Activated T-cell treated with anti-CD3 and anti-CD28 coated beads, Interleukin-2, amount 50 U/mL, for 72 hours (primary cell): ENCODE measurements around the gene DOK6. TPM values are rescaled to one million over a fixed set of nuclear protein-coding genes. Genes with fewer than 3 reads are reported as not detected.
"Not testable (repeated sequence)": the region's sequence is repeated elsewhere in the genome, so short reads cannot be mapped to it uniquely, and the experiment has no call there.

ENCODE experiments used
- ATAC-seq, 2 donors: fragments of 150-1000 bp; cut with Tn5 transposase; replicated peaks in 1 of 2; 2 replicates each; pipeline ENCODE4 v1.10.0; 2021; ENCODE audit warnings: moderate library complexity in 2 of 2, mild to moderate bottlenecking in 1 of 2
- DNase-seq, 2 donors: peaks; one replicate each; pipeline ENCODE4 v3.0.0; 2021 to 2022; ENCODE audit warnings: mixed read lengths in 1 of 2
- H3K27ac Mint-ChIP-seq: one replicate; pipeline ENCODE4 v1.8.0; 2022; ENCODE audit warnings: mild to moderate bottlenecking, moderate library complexity, mixed read lengths
- H3K27me3 Mint-ChIP-seq: one replicate; pipeline ENCODE4 v1.8.0; 2022; ENCODE audit warnings: low read depth, mixed read lengths
- H3K36me3 Mint-ChIP-seq, 2 donors: one replicate each; pipeline ENCODE4 v1.8.0; 2022; ENCODE audit warnings: mixed read lengths in 2 of 2, mild to moderate bottlenecking in 1 of 2; ENCODE audit not compliant: insufficient read depth in 2 of 2
- H3K4me1 Mint-ChIP-seq: one replicate; pipeline ENCODE4 v1.8.0; 2022; ENCODE audit warnings: low read depth, mixed read lengths
- H3K4me3 Mint-ChIP-seq, 2 donors: one replicate each; pipeline ENCODE4 v1.8.0; 2022; ENCODE audit warnings: mild to moderate bottlenecking in 2 of 2, mixed read lengths in 2 of 2, moderate library complexity in 2 of 2
- H3K9me3 Mint-ChIP-seq, 2 donors: one replicate each; pipeline ENCODE4 v1.8.0; 2022; ENCODE audit warnings: mixed read lengths in 2 of 2
- total RNA-seq, 2 donors: library from RNA; stranded (reverse); gene quantifications; one replicate each; pipeline ENCODE4 v1.2.3, GENCODE V29; 2022

Gene DOK6
- total RNA-seq, 2 donors from 2014 or later, result not detected

- Mint-ChIP-seq H3K4me3 (no peak overlapping the region), H3K27me3 (peaks cover 18% of the 10 kb centered on the region), H3K4me1 (no peaks in the 10 kb centered on the region), H3K9me3 (no peaks in the 10 kb centered on the region), H3K36me3 (no peaks in the 10 kb centered on the region), H3K27ac (no peak overlapping the region)
- ATAC-seq (no peak), DNase-seq (no peak)
These were observed 255.1 kb downstream of the DOK6 start for GRCh38 chr18:69655816-69656215.

GRCh38 chr18:69658103-69658502 is 257.4 kb downstream of the DOK6 start:
- Mint-ChIP-seq H3K27me3 (peaks cover 16% of the 10 kb centered on the region), H3K4me3 (no peak overlapping the region), H3K27ac (no peak overlapping the region), H3K36me3 (no peaks in the 10 kb centered on the region), H3K4me1 (no peaks in the 10 kb centered on the region), H3K9me3 (no peaks in the 10 kb centered on the region)
- ATAC-seq, result no peak
- no peak for DNase-seq

- DNase-seq (no peak), ATAC-seq (no peak)
- Mint-ChIP-seq H3K4me1 (no peaks in the 10 kb centered on the region), H3K4me3 (no peak overlapping the region), H3K9me3 (no peaks in the 10 kb centered on the region), H3K27me3 (peaks cover 10% of the 10 kb centered on the region), H3K27ac (peak overlapping the region; percentile 31), H3K36me3 (no peaks in the 10 kb centered on the region)
These were observed 258.0 kb downstream of the DOK6 start for GRCh38 chr18:69658685-69659084.

- Mint-ChIP-seq H3K27me3 (peaks cover 5% of the 10 kb centered on the region), H3K4me1 (no peaks in the 10 kb centered on the region), H3K27ac (no peak overlapping the region), H3K4me3 (no peak overlapping the region), H3K36me3 (no peaks in the 10 kb centered on the region), H3K9me3 (no peaks in the 10 kb centered on the region)
- ATAC-seq (no peak), DNase-seq (no peak)
These were observed 258.5 kb downstream of the DOK6 start for GRCh38 chr18:69659142-69659651.

- H3K27ac Mint-ChIP-seq, H3K4me1 Mint-ChIP-seq, H3K36me3 Mint-ChIP-seq, H3K27me3 Mint-ChIP-seq, ATAC-seq, DNase-seq, H3K4me3 Mint-ChIP-seq, H3K9me3 Mint-ChIP-seq: not testable (repeated sequence)
These were observed 261.4 kb downstream of the DOK6 start for GRCh38 chr18:69662090-69662489.

- Mint-ChIP-seq H3K36me3 (no peaks in the 10 kb centered on the region), H3K27me3 (peaks cover 18% of the 10 kb centered on the region), H3K27ac (no peak overlapping the region), H3K4me3 (no peak overlapping the region), H3K9me3 (no peaks in the 10 kb centered on the region), H3K4me1 (no peaks in the 10 kb centered on the region)
- no peak for ATAC-seq
- DNase-seq, result no peak
These were observed 263.7 kb downstream of the DOK6 start for GRCh38 chr18:69664399-69664798.

GRCh38 chr18:69674292-69674877 is 273.7 kb downstream of the DOK6 start:
- no peak for DNase-seq

GRCh38 chr18:69674966-69675365 is 274.3 kb downstream of the DOK6 start:
- DNase-seq (no peak), ATAC-seq (no peak)
- H3K36me3 Mint-ChIP-seq, result no peaks in the 10 kb centered on the region
- no peak overlapping the region for H3K4me3 Mint-ChIP-seq
- H3K27me3 Mint-ChIP-seq, result peaks cover 12% of the 10 kb centered on the region
- no peaks in the 10 kb centered on the region for H3K9me3 Mint-ChIP-seq
- H3K4me1 Mint-ChIP-seq, result no peaks in the 10 kb centered on the region
- no peak overlapping the region for H3K27ac Mint-ChIP-seq

More at GRCh38 chr18:69674292-69674877, 273.7 kb downstream of the DOK6 start:
- Mint-ChIP-seq H3K4me3 (no peak overlapping the region), H3K4me1 (no peaks in the 10 kb centered on the region), H3K27ac (no peak overlapping the region), H3K9me3 (no peaks in the 10 kb centered on the region), H3K27me3 (peaks cover 12% of the 10 kb centered on the region), H3K36me3 (no peaks in the 10 kb centered on the region)
- no peak for ATAC-seq

- Mint-ChIP-seq H3K27ac (no peak overlapping the region), H3K4me1 (no peaks in the 10 kb centered on the region), H3K9me3 (no peaks in the 10 kb centered on the region), H3K36me3 (no peaks in the 10 kb centered on the region), H3K4me3 (no peak overlapping the region), H3K27me3 (peaks cover 6% of the 10 kb centered on the region)
- ATAC-seq, result no peak
- DNase-seq, result no peak
These were observed 276.9 kb downstream of the DOK6 start for GRCh38 chr18:69677595-69677994.

GRCh38 chr18:69680123-69680522 is 279.4 kb downstream of the DOK6 start:
- Mint-ChIP-seq H3K27me3 (no peaks in the 10 kb centered on the region), H3K27ac (no peak overlapping the region), H3K4me3 (no peak overlapping the region), H3K9me3 (no peaks in the 10 kb centered on the region), H3K36me3 (no peaks in the 10 kb centered on the region), H3K4me1 (no peaks in the 10 kb centered on the region)
- DNase-seq, result no peak
- no peak for ATAC-seq

- no peak overlapping the region for H3K4me3 Mint-ChIP-seq
- ATAC-seq (no peak), DNase-seq (no peak)
- no peaks in the 10 kb centered on the region for H3K36me3 Mint-ChIP-seq
- no peak overlapping the region for H3K27ac Mint-ChIP-seq
- no peaks in the 10 kb centered on the region for H3K27me3 Mint-ChIP-seq
- no peaks in the 10 kb centered on the region for H3K4me1 Mint-ChIP-seq
- no peaks in the 10 kb centered on the region for H3K9me3 Mint-ChIP-seq
These were observed 282.5 kb downstream of the DOK6 start for GRCh38 chr18:69683176-69683575.

GRCh38 chr18:69684789-69685188 is 284.1 kb downstream of the DOK6 start:
- no peaks in the 10 kb centered on the region for H3K36me3 Mint-ChIP-seq

GRCh38 chr18:69686861-69687260 is 286.2 kb downstream of the DOK6 start:
- no peaks in the 10 kb centered on the region for H3K9me3 Mint-ChIP-seq

More at GRCh38 chr18:69684789-69685188, 284.1 kb downstream of the DOK6 start:
- H3K9me3 Mint-ChIP-seq, result no peaks in the 10 kb centered on the region
- no peaks in the 10 kb centered on the region for H3K27me3 Mint-ChIP-seq
- ATAC-seq (no peak), DNase-seq (no peak)
- no peak overlapping the region for H3K4me3 Mint-ChIP-seq
- no peak overlapping the region for H3K27ac Mint-ChIP-seq
- H3K4me1 Mint-ChIP-seq, result no peaks in the 10 kb centered on the region

GRCh38 chr18:69689121-69689759 is 288.6 kb downstream of the DOK6 start:
- H3K4me3 Mint-ChIP-seq, result no peak overlapping the region
- H3K27me3 Mint-ChIP-seq, result no peaks in the 10 kb centered on the region
- no peak overlapping the region for H3K27ac Mint-ChIP-seq
- no peak for ATAC-seq
- H3K9me3 Mint-ChIP-seq, result no peaks in the 10 kb centered on the region
- H3K4me1 Mint-ChIP-seq, result no peaks in the 10 kb centered on the region
- DNase-seq, result no peak
- no peaks in the 10 kb centered on the region for H3K36me3 Mint-ChIP-seq

More at GRCh38 chr18:69686861-69687260, 286.2 kb downstream of the DOK6 start:
- DNase-seq, result no peak
- ATAC-seq, result no peak
- H3K36me3 Mint-ChIP-seq, result no peaks in the 10 kb centered on the region
- H3K27me3 Mint-ChIP-seq, result no peaks in the 10 kb centered on the region
- H3K4me3 Mint-ChIP-seq, result no peak overlapping the region
- H3K27ac Mint-ChIP-seq, result no peak overlapping the region
- H3K4me1 Mint-ChIP-seq, result no peaks in the 10 kb centered on the region
